Lung microvascular endothelial cell (primary cell): ENCODE measurements around the gene SLC1A4. TPM values are rescaled to one million over a fixed set of nuclear protein-coding genes. Genes with fewer than 3 reads are reported as not detected.
"Not testable (repeated sequence)": the region's sequence is repeated elsewhere in the genome, so short reads cannot be mapped to it uniquely, and the experiment has no call there.

Experiments used
- DNase-seq, 2 donors: peaks; one replicate each; pipeline versions ENCODE4 v3.0.0 to v3.0.0-alpha.2; 2010; ENCODE audit warnings: low read depth in 2 of 2
- total RNA-seq: library from RNA; depleted of rRNA; stranded (reverse); fragments of >200 nt; gene quantifications from 2 replicates; pipeline ENCODE4 v1.2.1, GENCODE V29; 2014

SLC1A4 gene
- total RNA-seq, 1 donor from 2014 or later, result 11.7 TPM

- no peak for DNase-seq
Measured at GRCh38 chr2:64963719-64964118, 25.5 kb upstream of the SLC1A4 start.

GRCh38 chr2:64966017-64966416, 23.2 kb upstream of the SLC1A4 start:
- no peak for DNase-seq

- DNase-seq, result peak in 1 of 2 donors; percentile 33
Measured at GRCh38 chr2:64966839-64967238, 22.4 kb upstream of the SLC1A4 start.

GRCh38 chr2:64967601-64968000, 21.6 kb upstream of the SLC1A4 start:
- no peak for DNase-seq

- DNase-seq, result not testable (repeated sequence)
Measured at GRCh38 chr2:64969086-64969485, 20.1 kb upstream of the SLC1A4 start.

- no peak for DNase-seq
Measured at GRCh38 chr2:64970495-64970894, 18.7 kb upstream of the SLC1A4 start.

- DNase-seq, result no peak
Measured at GRCh38 chr2:64972426-64972825, 16.8 kb upstream of the SLC1A4 start.

- DNase-seq, result no peak
Measured at GRCh38 chr2:64972876-64973275, 16.3 kb upstream of the SLC1A4 start.

GRCh38 chr2:64975232-64975821, 13.9 kb upstream of the SLC1A4 start:
- DNase-seq, result peak in 1 of 2 donors; percentile 32

GRCh38 chr2:64976276-64976675, 12.9 kb upstream of the SLC1A4 start:
- DNase-seq, result no peak

- DNase-seq, result peak in 1 of 2 donors; percentile 31
Measured at GRCh38 chr2:64978514-64979268, 10.5 kb upstream of the SLC1A4 start.

GRCh38 chr2:64979744-64980143, 9.5 kb upstream of the SLC1A4 start:
- no peak for DNase-seq

GRCh38 chr2:64980183-64980582, 9.0 kb upstream of the SLC1A4 start:
- no peak for DNase-seq

GRCh38 chr2:64982311-64982857, 6.8 kb upstream of the SLC1A4 start:
- DNase-seq, result no peak

GRCh38 chr2:64982932-64983331, 6.3 kb upstream of the SLC1A4 start:
- DNase-seq, result no peak

GRCh38 chr2:64985447-64985846, 3.8 kb upstream of the SLC1A4 start:
- DNase-seq, result no peak

GRCh38 chr2:64987001-64987955, 1.9 kb upstream of the SLC1A4 start:
- DNase-seq, result peak in 1 of 2 donors; percentile 40

GRCh38 chr2:64987956-64988419, 1.2 kb upstream of the SLC1A4 start:
- DNase-seq, result peak; percentile 65 to 95

GRCh38 chr2:64988420-64989125, 626 bp upstream of the SLC1A4 start:
- DNase-seq, result peak; percentile 72 to 78

GRCh38 chr2:64989982-64990614, 899 bp downstream of the SLC1A4 start:
- no peak for DNase-seq
